NB4 (cell line): Measurements from ENCODE around the gene TOX3.

Experiments
- CTCF ChIP-seq: IDR thresholded peaks from one replicate; pipeline ENCODE4 v1.5.1; 2012; ENCODE audit warnings: low read depth, low read length
- MYC ChIP-seq: IDR thresholded peaks from 2 replicates; pipeline ENCODE4 v1.6.1; 2011; ENCODE audit warnings: low read depth, low read length
- POLR2A ChIP-seq: IDR thresholded peaks from 2 replicates; pipeline ENCODE4 v1.6.1; 2011; ENCODE audit warnings: mild to moderate bottlenecking; ENCODE audit not compliant: insufficient read length; ENCODE audit errors: extremely low read depth
- TF ChIP-seq, protein P1 (sequence below): IDR thresholded peaks from 2 replicates; pipeline ENCODE4 v1.6.1; 2011; ENCODE audit warnings: low read depth, low read length

- TF ChIP-seq CTCF (no peak), POLR2A (no peak), MYC (no peak)
- TF ChIP-seq, protein P1, sequence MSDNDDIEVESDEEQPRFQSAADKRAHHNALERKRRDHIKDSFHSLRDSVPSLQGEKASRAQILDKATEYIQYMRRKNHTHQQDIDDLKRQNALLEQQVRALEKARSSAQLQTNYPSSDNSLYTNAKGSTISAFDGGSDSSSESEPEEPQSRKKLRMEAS = no peak
Observed at GRCh38 chr16:52450916-52451315, 96.0 kb downstream of the TOX3 start.
